ENCODE measurements around the gene ZNF503.

DNA sequence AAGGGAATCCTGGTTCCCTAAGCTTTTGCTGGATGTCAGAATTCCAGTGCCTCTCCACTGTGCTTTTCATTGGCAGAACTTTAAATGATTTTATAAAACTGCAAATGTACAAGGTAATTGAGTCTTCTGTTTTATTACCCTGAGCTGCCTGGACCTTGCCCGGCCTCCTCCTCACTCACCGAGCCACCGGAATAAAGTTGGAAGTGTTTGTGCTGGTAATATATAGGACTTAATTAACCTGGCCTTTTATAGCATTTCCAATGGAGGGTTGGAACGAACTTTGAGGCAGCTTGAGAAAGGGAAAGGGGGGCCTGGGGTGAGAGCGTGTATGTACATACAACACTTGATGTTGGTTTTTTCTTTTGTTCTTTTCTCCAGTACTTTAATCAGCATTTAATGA lies 43.4 kb downstream of the ZNF503 start:
- TF ChIP-seq, protein P1, sequence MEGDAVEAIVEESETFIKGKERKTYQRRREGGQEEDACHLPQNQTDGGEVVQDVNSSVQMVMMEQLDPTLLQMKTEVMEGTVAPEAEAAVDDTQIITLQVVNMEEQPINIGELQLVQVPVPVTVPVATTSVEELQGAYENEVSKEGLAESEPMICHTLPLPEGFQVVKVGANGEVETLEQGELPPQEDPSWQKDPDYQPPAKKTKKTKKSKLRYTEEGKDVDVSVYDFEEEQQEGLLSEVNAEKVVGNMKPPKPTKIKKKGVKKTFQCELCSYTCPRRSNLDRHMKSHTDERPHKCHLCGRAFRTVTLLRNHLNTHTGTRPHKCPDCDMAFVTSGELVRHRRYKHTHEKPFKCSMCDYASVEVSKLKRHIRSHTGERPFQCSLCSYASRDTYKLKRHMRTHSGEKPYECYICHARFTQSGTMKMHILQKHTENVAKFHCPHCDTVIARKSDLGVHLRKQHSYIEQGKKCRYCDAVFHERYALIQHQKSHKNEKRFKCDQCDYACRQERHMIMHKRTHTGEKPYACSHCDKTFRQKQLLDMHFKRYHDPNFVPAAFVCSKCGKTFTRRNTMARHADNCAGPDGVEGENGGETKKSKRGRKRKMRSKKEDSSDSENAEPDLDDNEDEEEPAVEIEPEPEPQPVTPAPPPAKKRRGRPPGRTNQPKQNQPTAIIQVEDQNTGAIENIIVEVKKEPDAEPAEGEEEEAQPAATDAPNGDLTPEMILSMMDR (IDR thresholded peaks at IDR 0.05; ENCODE audit: control extremely low read depth in 1 of 3, insufficient read depth in 1 of 3, low read depth in 1 of 3, low read length in 3 of 3) = no peak
- no peak for TF ChIP-seq YY1 (IDR thresholded peaks at IDR 0.05; ENCODE audit: low read depth, low read length)
- TF ChIP-seq, protein P2, sequence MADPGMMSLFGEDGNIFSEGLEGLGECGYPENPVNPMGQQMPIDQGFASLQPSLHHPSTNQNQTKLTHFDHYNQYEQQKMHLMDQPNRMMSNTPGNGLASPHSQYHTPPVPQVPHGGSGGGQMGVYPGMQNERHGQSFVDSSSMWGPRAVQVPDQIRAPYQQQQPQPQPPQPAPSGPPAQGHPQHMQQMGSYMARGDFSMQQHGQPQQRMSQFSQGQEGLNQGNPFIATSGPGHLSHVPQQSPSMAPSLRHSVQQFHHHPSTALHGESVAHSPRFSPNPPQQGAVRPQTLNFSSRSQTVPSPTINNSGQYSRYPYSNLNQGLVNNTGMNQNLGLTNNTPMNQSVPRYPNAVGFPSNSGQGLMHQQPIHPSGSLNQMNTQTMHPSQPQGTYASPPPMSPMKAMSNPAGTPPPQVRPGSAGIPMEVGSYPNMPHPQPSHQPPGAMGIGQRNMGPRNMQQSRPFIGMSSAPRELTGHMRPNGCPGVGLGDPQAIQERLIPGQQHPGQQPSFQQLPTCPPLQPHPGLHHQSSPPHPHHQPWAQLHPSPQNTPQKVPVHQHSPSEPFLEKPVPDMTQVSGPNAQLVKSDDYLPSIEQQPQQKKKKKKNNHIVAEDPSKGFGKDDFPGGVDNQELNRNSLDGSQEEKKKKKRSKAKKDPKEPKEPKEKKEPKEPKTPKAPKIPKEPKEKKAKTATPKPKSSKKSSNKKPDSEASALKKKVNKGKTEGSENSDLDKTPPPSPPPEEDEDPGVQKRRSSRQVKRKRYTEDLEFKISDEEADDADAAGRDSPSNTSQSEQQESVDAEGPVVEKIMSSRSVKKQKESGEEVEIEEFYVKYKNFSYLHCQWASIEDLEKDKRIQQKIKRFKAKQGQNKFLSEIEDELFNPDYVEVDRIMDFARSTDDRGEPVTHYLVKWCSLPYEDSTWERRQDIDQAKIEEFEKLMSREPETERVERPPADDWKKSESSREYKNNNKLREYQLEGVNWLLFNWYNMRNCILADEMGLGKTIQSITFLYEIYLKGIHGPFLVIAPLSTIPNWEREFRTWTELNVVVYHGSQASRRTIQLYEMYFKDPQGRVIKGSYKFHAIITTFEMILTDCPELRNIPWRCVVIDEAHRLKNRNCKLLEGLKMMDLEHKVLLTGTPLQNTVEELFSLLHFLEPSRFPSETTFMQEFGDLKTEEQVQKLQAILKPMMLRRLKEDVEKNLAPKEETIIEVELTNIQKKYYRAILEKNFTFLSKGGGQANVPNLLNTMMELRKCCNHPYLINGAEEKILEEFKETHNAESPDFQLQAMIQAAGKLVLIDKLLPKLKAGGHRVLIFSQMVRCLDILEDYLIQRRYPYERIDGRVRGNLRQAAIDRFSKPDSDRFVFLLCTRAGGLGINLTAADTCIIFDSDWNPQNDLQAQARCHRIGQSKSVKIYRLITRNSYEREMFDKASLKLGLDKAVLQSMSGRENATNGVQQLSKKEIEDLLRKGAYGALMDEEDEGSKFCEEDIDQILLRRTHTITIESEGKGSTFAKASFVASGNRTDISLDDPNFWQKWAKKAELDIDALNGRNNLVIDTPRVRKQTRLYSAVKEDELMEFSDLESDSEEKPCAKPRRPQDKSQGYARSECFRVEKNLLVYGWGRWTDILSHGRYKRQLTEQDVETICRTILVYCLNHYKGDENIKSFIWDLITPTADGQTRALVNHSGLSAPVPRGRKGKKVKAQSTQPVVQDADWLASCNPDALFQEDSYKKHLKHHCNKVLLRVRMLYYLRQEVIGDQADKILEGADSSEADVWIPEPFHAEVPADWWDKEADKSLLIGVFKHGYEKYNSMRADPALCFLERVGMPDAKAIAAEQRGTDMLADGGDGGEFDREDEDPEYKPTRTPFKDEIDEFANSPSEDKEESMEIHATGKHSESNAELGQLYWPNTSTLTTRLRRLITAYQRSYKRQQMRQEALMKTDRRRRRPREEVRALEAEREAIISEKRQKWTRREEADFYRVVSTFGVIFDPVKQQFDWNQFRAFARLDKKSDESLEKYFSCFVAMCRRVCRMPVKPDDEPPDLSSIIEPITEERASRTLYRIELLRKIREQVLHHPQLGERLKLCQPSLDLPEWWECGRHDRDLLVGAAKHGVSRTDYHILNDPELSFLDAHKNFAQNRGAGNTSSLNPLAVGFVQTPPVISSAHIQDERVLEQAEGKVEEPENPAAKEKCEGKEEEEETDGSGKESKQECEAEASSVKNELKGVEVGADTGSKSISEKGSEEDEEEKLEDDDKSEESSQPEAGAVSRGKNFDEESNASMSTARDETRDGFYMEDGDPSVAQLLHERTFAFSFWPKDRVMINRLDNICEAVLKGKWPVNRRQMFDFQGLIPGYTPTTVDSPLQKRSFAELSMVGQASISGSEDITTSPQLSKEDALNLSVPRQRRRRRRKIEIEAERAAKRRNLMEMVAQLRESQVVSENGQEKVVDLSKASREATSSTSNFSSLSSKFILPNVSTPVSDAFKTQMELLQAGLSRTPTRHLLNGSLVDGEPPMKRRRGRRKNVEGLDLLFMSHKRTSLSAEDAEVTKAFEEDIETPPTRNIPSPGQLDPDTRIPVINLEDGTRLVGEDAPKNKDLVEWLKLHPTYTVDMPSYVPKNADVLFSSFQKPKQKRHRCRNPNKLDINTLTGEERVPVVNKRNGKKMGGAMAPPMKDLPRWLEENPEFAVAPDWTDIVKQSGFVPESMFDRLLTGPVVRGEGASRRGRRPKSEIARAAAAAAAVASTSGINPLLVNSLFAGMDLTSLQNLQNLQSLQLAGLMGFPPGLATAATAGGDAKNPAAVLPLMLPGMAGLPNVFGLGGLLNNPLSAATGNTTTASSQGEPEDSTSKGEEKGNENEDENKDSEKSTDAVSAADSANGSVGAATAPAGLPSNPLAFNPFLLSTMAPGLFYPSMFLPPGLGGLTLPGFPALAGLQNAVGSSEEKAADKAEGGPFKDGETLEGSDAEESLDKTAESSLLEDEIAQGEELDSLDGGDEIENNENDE (IDR thresholded peaks at IDR 0.05; ENCODE audit: insufficient replicate concordance, low read length) = no peak
- no peak for TF ChIP-seq ZNF274 (IDR thresholded peaks at IDR 0.05; ENCODE audit: borderline replicate concordance, extremely low read depth, low read length)
- TF ChIP-seq TAF1 (IDR thresholded peaks at IDR 0.05; ENCODE audit: low read depth, low read length) = no peak
- TF ChIP-seq NRF1 (IDR thresholded peaks at IDR 0.05; ENCODE audit: low read depth, low read length) = no peak
- TF ChIP-seq CBX8 (IDR thresholded peaks at IDR 0.05; ENCODE audit: borderline replicate concordance, low read depth, low read length) = no peak
- no peak for TF ChIP-seq POLR2A (IDR thresholded peaks at IDR 0.05; ENCODE audit: control extremely low read depth in 1 of 2, low read depth in 2 of 2, low read length in 2 of 2)
- no peak for TF ChIP-seq KDM1A (IDR thresholded peaks at IDR 0.05; ENCODE audit: borderline replicate concordance, low read length)
- TF ChIP-seq BCL11A (IDR thresholded peaks at IDR 0.05; ENCODE audit: low read depth in 2 of 2, low read length in 2 of 2) = no peak
